Hepatocyte (in vitro differentiated cells): ENCODE data around the gene FAM53B.

Experiments used
- EZH2 ChIP-seq: fragments of 200-600 bp; sonication (generic); IDR thresholded peaks from 2 replicates; pipeline ENCODE4 v1.6.1; 2016; ENCODE audit warnings: antibody characterized with exemption, mild to moderate bottlenecking, borderline replicate concordance
- EZH2phosphoT487 ChIP-seq: fragments of 200-600 bp; sonication (generic); IDR thresholded peaks from one replicate; pipeline ENCODE4 v1.6.1; 2018; ENCODE audit warnings: antibody characterized with exemption, mild to moderate bottlenecking, low read depth, moderate library complexity; ENCODE audit not compliant: unreplicated experiment, severe bottlenecking
- TF ChIP-seq, protein P1 (sequence below): fragments of 200-600 bp; sonication (generic); IDR thresholded peaks from 2 replicates; pipeline ENCODE4 v1.5.1; 2016; ENCODE audit warnings: antibody characterized with exemption, mild to moderate bottlenecking; ENCODE audit not compliant: poor library complexity

DNA sequence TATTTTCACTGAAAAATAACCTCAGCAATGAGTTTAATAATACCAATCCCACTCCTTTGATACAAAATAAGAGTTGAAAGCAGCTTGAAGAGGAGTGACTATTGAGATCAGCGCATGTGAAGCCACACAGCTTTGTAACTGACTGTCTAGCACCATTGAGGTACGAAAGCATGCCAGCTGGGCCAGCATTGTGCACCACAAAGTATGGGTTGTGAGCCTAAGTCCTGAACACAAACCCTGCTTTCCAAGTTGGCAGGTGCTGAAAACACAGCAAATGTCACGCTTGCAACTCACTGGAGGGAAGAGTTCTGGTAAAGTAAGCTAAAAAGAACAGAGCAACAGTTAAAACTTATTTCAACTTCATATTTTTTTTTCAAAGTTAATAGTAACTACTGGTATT, 4.0 kb upstream of the FAM53B start:
- TF ChIP-seq, protein P1, sequence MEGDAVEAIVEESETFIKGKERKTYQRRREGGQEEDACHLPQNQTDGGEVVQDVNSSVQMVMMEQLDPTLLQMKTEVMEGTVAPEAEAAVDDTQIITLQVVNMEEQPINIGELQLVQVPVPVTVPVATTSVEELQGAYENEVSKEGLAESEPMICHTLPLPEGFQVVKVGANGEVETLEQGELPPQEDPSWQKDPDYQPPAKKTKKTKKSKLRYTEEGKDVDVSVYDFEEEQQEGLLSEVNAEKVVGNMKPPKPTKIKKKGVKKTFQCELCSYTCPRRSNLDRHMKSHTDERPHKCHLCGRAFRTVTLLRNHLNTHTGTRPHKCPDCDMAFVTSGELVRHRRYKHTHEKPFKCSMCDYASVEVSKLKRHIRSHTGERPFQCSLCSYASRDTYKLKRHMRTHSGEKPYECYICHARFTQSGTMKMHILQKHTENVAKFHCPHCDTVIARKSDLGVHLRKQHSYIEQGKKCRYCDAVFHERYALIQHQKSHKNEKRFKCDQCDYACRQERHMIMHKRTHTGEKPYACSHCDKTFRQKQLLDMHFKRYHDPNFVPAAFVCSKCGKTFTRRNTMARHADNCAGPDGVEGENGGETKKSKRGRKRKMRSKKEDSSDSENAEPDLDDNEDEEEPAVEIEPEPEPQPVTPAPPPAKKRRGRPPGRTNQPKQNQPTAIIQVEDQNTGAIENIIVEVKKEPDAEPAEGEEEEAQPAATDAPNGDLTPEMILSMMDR: no peak
- TF ChIP-seq EZH2 (no peak), EZH2phosphoT487 (no peak)
